KMS-11 (cell line): ENCODE measurements around the gene SYS1.

Experiments
- H2AFZ ChIP-seq: fragments of 200-600 bp; sonication (generic); 2 replicates; pipeline ENCODE4 v1.6.1; 2016; ENCODE audit warnings: antibody characterized with exemption, mixed run types, low read depth
- H3K27ac ChIP-seq: fragments of 200-600 bp; sonication (generic); 2 replicates; pipeline ENCODE4 v1.6.1; 2016; ENCODE audit warnings: mild to moderate bottlenecking, mixed run types
- H3K27me3 ChIP-seq: fragments of 200-600 bp; sonication (generic); 2 replicates; pipeline ENCODE4 v1.6.1; 2017; ENCODE audit warnings: mild to moderate bottlenecking, low read depth, mixed run types, moderate library complexity; ENCODE audit not compliant: insufficient read depth
- H3K36me3 ChIP-seq: fragments of 200-600 bp; sonication (generic); 2 replicates; pipeline ENCODE4 v1.6.1; 2017; ENCODE audit warnings: mild to moderate bottlenecking, mixed run types; ENCODE audit not compliant: insufficient read depth
- H3K4me1 ChIP-seq: fragments of 200-600 bp; sonication (generic); 2 replicates; pipeline ENCODE4 v1.6.1; 2016; ENCODE audit warnings: mild to moderate bottlenecking, low read depth, mixed run types; ENCODE audit not compliant: poor library complexity, severe bottlenecking
- H3K4me2 ChIP-seq: fragments of 200-600 bp; sonication (generic); 2 replicates; pipeline ENCODE4 v1.7.0; 2016; ENCODE audit warnings: mild to moderate bottlenecking, mixed run types
- H3K4me3 ChIP-seq: fragments of 200-600 bp; sonication (generic); IDR thresholded peaks from 2 replicates; pipeline ENCODE4 v1.6.1; 2017; ENCODE audit warnings: low read depth, low read length, mixed read lengths; ENCODE audit not compliant: insufficient read depth
- H3K79me2 ChIP-seq: fragments of 200-600 bp; sonication (generic); 2 replicates; pipeline ENCODE4 v1.6.1; 2016; ENCODE audit warnings: low read depth, mixed run types; ENCODE audit not compliant: insufficient read depth
- H3K9ac ChIP-seq: fragments of 200-600 bp; sonication (generic); 2 replicates; pipeline ENCODE4 v1.6.1; 2016; ENCODE audit warnings: mild to moderate bottlenecking, mixed run types
- H4K20me1 ChIP-seq: fragments of 200-600 bp; sonication (generic); 2 replicates; pipeline ENCODE4 v1.6.1; 2016; ENCODE audit warnings: mild to moderate bottlenecking, mixed run types; ENCODE audit not compliant: insufficient read depth
- CTCF ChIP-seq: fragments of 200-600 bp; sonication (generic); conservative IDR thresholded peaks from 2 replicates; pipeline ENCODE4 v1.6.1; 2017; ENCODE audit warnings: low read depth, mild to moderate bottlenecking, antibody characterized with exemption, low read length, moderate library complexity, mixed read lengths

SYS1 gene

GRCh38 chr20:45390931-45391330 is 28.0 kb downstream of the SYS1 start:
- Histone ChIP-seq H3K36me3 (no peaks in the 10 kb centered on the region), H3K4me3 (no peak overlapping the region), H3K27me3 (no peaks in the 10 kb centered on the region), H4K20me1 (no peaks in the 10 kb centered on the region), H3K4me2 (no peak overlapping the region), H3K27ac (no peak overlapping the region), H3K79me2 (no peaks in the 10 kb centered on the region), H2AFZ (no peak overlapping the region), H3K4me1 (peaks cover 37% of the 10 kb centered on the region), H3K9ac (no peak overlapping the region)
- no peak for TF ChIP-seq CTCF

DNA sequence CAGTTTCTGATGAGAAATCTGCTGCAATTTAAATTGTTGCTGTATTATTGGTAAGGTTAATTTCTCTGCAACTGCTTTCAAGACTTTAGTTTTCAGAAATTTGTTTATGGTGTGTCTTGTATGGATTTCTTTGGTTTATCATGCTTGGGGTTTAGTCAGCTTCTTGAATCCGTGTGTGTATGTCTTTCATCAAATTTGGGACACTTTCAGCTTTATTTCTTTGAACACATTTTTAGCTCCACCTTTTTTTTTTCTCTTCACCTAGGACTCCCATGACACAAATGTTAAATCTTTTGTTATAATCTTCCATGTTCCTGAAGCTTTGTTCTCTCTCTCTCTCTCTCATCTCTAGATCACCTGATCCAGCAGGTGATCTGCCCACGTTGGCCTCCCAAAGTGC is 28.6 kb downstream of the SYS1 start:
- Histone ChIP-seq H3K27me3 (no peaks in the 10 kb centered on the region), H3K36me3 (no peaks in the 10 kb centered on the region), H2AFZ (no peak overlapping the region), H3K4me3 (no peak overlapping the region), H3K27ac (no peak overlapping the region), H3K4me1 (peaks cover 32% of the 10 kb centered on the region), H3K4me2 (no peak overlapping the region), H3K79me2 (no peaks in the 10 kb centered on the region), H4K20me1 (no peaks in the 10 kb centered on the region), H3K9ac (no peak overlapping the region)
- TF ChIP-seq CTCF: no peak

- H3K9ac ChIP-seq: no peak overlapping the region
- H3K27me3 ChIP-seq: no peaks in the 10 kb centered on the region
- TF ChIP-seq CTCF: no peak
- H3K79me2 ChIP-seq: no peaks in the 10 kb centered on the region
- H3K36me3 ChIP-seq: no peaks in the 10 kb centered on the region
- no peaks in the 10 kb centered on the region for H4K20me1 ChIP-seq
- no peak overlapping the region for H3K27ac ChIP-seq
- H3K4me3 ChIP-seq: no peak overlapping the region
- H3K4me2 ChIP-seq: no peak overlapping the region
- H2AFZ ChIP-seq: no peak overlapping the region
- H3K4me1 ChIP-seq: peaks cover 21% of the 10 kb centered on the region
Observed at GRCh38 chr20:45392733-45393132, 29.8 kb downstream of the SYS1 start.

DNA sequence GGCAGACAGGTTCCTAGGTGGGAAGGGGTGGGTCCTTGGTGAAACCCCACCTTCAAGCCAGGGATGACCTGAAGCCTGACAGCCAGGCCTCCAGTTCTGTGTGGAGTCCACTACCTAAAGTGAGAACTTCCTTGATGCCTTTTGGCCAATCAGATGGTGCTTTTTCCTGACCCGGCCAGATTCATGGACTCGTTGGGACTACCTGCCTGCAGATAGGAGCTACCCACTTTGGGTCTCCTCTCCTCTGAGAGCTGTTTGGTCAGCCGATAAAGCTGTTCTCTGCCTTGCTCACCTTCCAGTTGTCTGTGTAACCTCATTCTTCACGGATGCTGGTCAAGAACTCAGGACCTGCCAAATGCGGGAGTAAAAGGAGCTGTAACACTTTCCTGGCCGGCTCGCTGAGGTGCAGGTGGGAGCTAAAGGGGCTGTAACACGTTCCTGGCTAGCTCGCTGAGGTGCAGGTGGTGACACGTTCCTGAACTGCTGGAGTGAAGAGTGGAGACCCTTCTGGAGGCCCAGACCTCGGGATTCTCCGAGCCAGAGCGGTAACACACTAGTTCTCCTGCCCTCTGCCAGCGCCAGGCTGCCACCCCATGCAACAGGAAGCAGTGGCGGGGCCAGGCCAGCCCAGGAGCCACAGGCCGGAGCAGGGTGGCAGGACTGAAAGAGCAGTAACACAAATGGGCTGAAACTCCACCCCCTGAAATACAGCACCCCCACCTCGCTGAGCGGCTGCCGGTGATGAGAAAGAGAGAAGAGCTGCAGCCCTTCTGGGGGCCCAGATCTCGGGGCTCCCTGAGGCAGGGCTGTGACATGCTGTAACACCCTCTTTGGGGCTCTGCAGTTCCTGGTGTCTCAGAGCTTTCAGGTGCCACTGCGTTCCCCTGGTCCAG is 31.5 kb downstream of the SYS1 start:
- Histone ChIP-seq H3K27me3 (no peaks in the 10 kb centered on the region), H4K20me1 (no peaks in the 10 kb centered on the region), H3K36me3 (no peaks in the 10 kb centered on the region), H3K79me2 (no peaks in the 10 kb centered on the region), H3K4me3 (no peak overlapping the region), H2AFZ (no peak overlapping the region), H3K27ac (no peak overlapping the region), H3K4me1 (peaks cover 15% of the 10 kb centered on the region), H3K4me2 (no peak overlapping the region), H3K9ac (no peak overlapping the region)
- no peak for TF ChIP-seq CTCF
